GM12878 (cell line): ENCODE data around the gene ANO8. TPM values are rescaled to one million over a fixed set of nuclear protein-coding genes. Genes with fewer than 3 reads are reported as not detected.

Experiments used
- ATAC-seq: fragments of 200-7000 bp; cut with Tn5 transposase; 3 replicates; pipeline ENCODE4 v1.9.1; 2020; ENCODE audit warnings: mild to moderate bottlenecking, moderate library complexity
- BruUV-seq: library from RNA; stranded (reverse); fragments of 400-500 nt; replicated peaks from 2 replicates; lab custom pipeline; 2021; lab: Mats Ljungman, UMichigan
- CTCF ChIA-PET: fragments of 300-600 bp; sonication (Branson Sonifier 250); formaldehyde crosslinking; extraction: SDS; loops from one replicate; lab custom pipeline; 2021; ENCODE audit warnings: inconsistent platforms; lab: Yijun Ruan, JAX
- POLR2A ChIA-PET: fragments of 350-600 bp; formaldehyde crosslinking; extraction: SDS; loops from one replicate; lab custom pipeline; 2021; ENCODE audit warnings: inconsistent platforms; lab: Charles Lee
- RAD21 ChIA-PET: fragments of 300-600 bp; sonication (Branson Sonifier 250); formaldehyde crosslinking; loops from one replicate; lab custom pipeline; 2023; ENCODE audit warnings: antibody characterized with exemption; ENCODE audit not compliant: unreplicated experiment; lab: Charles Lee
- SMC1A ChIA-PET: fragments of 300-600 bp; sonication (Branson Sonifier 250); formaldehyde crosslinking; loops from one replicate; lab custom pipeline; 2023; ENCODE audit not compliant: unreplicated experiment, uncharacterized antibody; lab: Charles Lee
- DNase-seq: peaks from one replicate; pipeline ENCODE4 v3.0.0-alpha.2; 2011; ENCODE audit warnings: low read depth, low spot score
- FAIRE-seq: peaks from 3 replicates; lab custom pipeline; 2011; peaks lifted over from hg19 to GRCh38; lab: Jason Lieb, UNC
- H2AFZ ChIP-seq: 2 replicates; pipeline ENCODE4 v1.6.0; 2011; ENCODE audit warnings: low read depth, low read length, control low read depth; ENCODE audit not compliant: control insufficient read depth
- H3K27ac ChIP-seq: 2 replicates; pipeline ENCODE4 v1.5.1; 2011; ENCODE audit warnings: control low read depth; ENCODE audit not compliant: control insufficient read depth, insufficient read depth
- H3K27me3 ChIP-seq, 2 experiments: replicated peaks in 1 of 2; 2 replicates each; pipeline versions ENCODE4 v1.6.0 to v1.6.1; 2011; ENCODE audit warnings: low read length in 1 of 2; ENCODE audit not compliant: control insufficient read depth in 2 of 2, insufficient read depth in 2 of 2
- H3K36me3 ChIP-seq, 2 experiments: 2 replicates each; pipeline ENCODE4 v1.5.1; 2011; ENCODE audit warnings: low read length in 1 of 2; ENCODE audit not compliant: control insufficient read depth in 2 of 2, insufficient read depth in 2 of 2
- H3K4me1 ChIP-seq: 2 replicates; pipeline ENCODE4 v1.6.1; 2011; ENCODE audit warnings: mild to moderate bottlenecking, low read length, moderate library complexity, mixed read lengths; ENCODE audit not compliant: control insufficient read depth, insufficient read depth
- H3K4me2 ChIP-seq: 2 replicates; pipeline ENCODE4 v1.6.0; 2011; ENCODE audit warnings: control low read depth; ENCODE audit not compliant: control insufficient read depth, insufficient read depth
- H3K4me3 ChIP-seq: fragments of 200-600 bp; sonication (generic); 2 replicates; pipeline ENCODE4 v1.5.1; 2016
- H3K79me2 ChIP-seq: 2 replicates; pipeline ENCODE4 v1.6.0; 2011; ENCODE audit warnings: low read length; ENCODE audit not compliant: control insufficient read depth, insufficient read depth
- H3K9ac ChIP-seq: 2 replicates; pipeline ENCODE4 v1.8.0; 2011; ENCODE audit warnings: low read length, control low read depth, mixed read lengths; ENCODE audit not compliant: control insufficient read depth, insufficient read depth
- H3K9me3 ChIP-seq: replicated peaks from 3 replicates; pipeline ENCODE4 v1.5.1; 2011; ENCODE audit warnings: mild to moderate bottlenecking, low read length; ENCODE audit not compliant: control insufficient read depth, insufficient read depth
- H4K20me1 ChIP-seq: 2 replicates; pipeline ENCODE4 v1.6.0; 2011; ENCODE audit not compliant: control insufficient read depth, insufficient read depth
- CBFB ChIP-seq: IDR thresholded peaks from 2 replicates; pipeline ENCODE4 v1.6.1; 2016; ENCODE audit warnings: antibody characterized with exemption, low read depth
- FOS ChIP-seq: IDR thresholded peaks from 3 replicates; pipeline ENCODE4 v1.6.1; 2011; ENCODE audit warnings: borderline replicate concordance; ENCODE audit not compliant: insufficient read length; ENCODE audit errors: extremely low read depth
- IKZF1 ChIP-seq: fragments of 450-650 bp; conservative IDR thresholded peaks from 2 replicates; pipeline ENCODE4 v1.6.1; 2017; ENCODE audit warnings: antibody characterized with exemption, mild to moderate bottlenecking
- KLF5 ChIP-seq: fragments of 450-650 bp; IDR thresholded peaks from 2 replicates; pipeline ENCODE4 v1.6.1; 2014; ENCODE audit warnings: mild to moderate bottlenecking; ENCODE audit not compliant: partially characterized antibody
- NBN ChIP-seq: fragments of 450-650 bp; IDR thresholded peaks from 2 replicates; pipeline ENCODE4 v1.6.1; 2016
- NKRF ChIP-seq: fragments of 450-650 bp; conservative IDR thresholded peaks from 2 replicates; pipeline ENCODE4 v1.6.1; 2017; ENCODE audit warnings: mild to moderate bottlenecking, moderate library complexity
- NRF1 ChIP-seq: conservative IDR thresholded peaks from 2 replicates; pipeline ENCODE4 v1.6.1; 2011; ENCODE audit warnings: mild to moderate bottlenecking, low read depth, low read length, improper control_type of control experiment
- RUNX3 ChIP-seq: IDR thresholded peaks from 2 replicates; pipeline ENCODE4 v1.6.1; 2012; ENCODE audit warnings: low read length, inconsistent platforms
- SIN3A ChIP-seq: IDR thresholded peaks from 2 replicates; pipeline ENCODE4 v1.6.1; 2012; ENCODE audit warnings: low read depth, low read length, improper control_type of control experiment
- SMARCA5 ChIP-seq: fragments of 450-650 bp; IDR thresholded peaks from 2 replicates; pipeline ENCODE4 v1.6.1; 2017; ENCODE audit warnings: mild to moderate bottlenecking
- STAT1 ChIP-seq: fragments of 450-650 bp; conservative IDR thresholded peaks from 2 replicates; pipeline ENCODE4 v1.6.1; 2014; ENCODE audit warnings: antibody characterized with exemption, mild to moderate bottlenecking
- ZNF687 ChIP-seq: fragments of 450-650 bp; IDR thresholded peaks from 2 replicates; pipeline ENCODE4 v1.6.1; 2017; ENCODE audit warnings: mild to moderate bottlenecking, moderate library complexity
- WGBS: methylation state at CpG from one replicate; pipeline ENCODE4 v1.1.6; 2016; ENCODE audit warnings: low lambda C conversion rate; ENCODE audit not compliant: insufficient replicate concordance, insufficient coverage; ENCODE audit errors: missing lambda C conversion rate; 5-methylcytosine and 5-hydroxymethylcytosine counted together
- in situ Hi-C: fragments of 300-500 bp; cut with MboI; formaldehyde crosslinking; loops from 9 replicates; pipeline ENCODE4 v1.14.3; 2018; ENCODE audit warnings: mixed read lengths
- intact Hi-C: fragments of 100-400 bp; cut with micrococcal nuclease; formaldehyde crosslinking; loops from one replicate; pipeline ENCODE4 v1.14.2; 2022; ENCODE audit not compliant: unreplicated experiment
- polyA plus RNA-seq, 11 experiments: library from polyadenylated mRNA; depleted of rRNA in 4 of 11; unstranded in 6 of 11; stranded (reverse) in 5 of 11; fragments of >200 nt; fragmentation: Nextera tagmentation in 4 of 11; fragmentation: Illumina TruSeq in 1 of 11; extraction: Ambion mirVana in 4 of 11; extraction: Trizol in 1 of 11; gene quantifications; 1 replicate in 1 of 11; 2 replicates in 10 of 11; pipeline versions ENCODE4 v1.2.1 to v1.2.3, GENCODE V29; 2011 to 2016; ENCODE audit warnings: inconsistent platforms in 2 of 11, missing spikeins in 2 of 11, low read depth in 1 of 11
- total RNA-seq, 4 experiments: library from RNA; depleted of rRNA in 3 of 4; stranded (reverse); fragments of >200 nt in 3 of 4; fragmentation: Illumina TruSeq in 1 of 4; extraction: Trizol in 1 of 4; gene quantifications; 2 replicates each; pipeline versions ENCODE4 v1.2.1 to v1.2.3, GENCODE V29; 2013 to 2021
- TF ChIP-seq, protein P1 (sequence below): fragments of 450-650 bp; IDR thresholded peaks from 2 replicates; pipeline ENCODE4 v1.6.1; 2018; ENCODE audit warnings: mild to moderate bottlenecking, low read depth, moderate library complexity; ENCODE audit not compliant: partially characterized antibody

ANO8 gene
- total and polyA plus RNA-seq, 10 of the 15 experiments (the other 5 are each of a cell fraction or from before 2014, with no cell fraction given), result 0.04 to 6.7 (median 1.1) TPM

GRCh38 chr19:17281391-17282304 lies 53.0 kb downstream of the ANO8 start, which contains the start of gene ANKLE1:
Gene ANKLE1, plus strand, starts transcription at chr19:17281901. Its CDS starts 20 bp downstream, at chr19:17281921.
- H3K27ac ChIP-seq, result peak within 1 kb of the TSS; percentile 68
- ChIA-PET SMC1A (interaction anchor here (0.6 to 6.5 kb wide), 13 partner anchors 11 to 567 kb away, joined by 3 to 43 read pairs (median 4); partner anchors contain the start of genes BABAM1 and USHBP1), RAD21 (interaction anchor here (0.6 to 4.3 kb wide), 17 partner anchors 15 to 502 kb away, joined by 3 to 22 read pairs (median 4); partner anchors contain the start of genes BABAM1, DDA1, USE1 and USHBP1), POLR2A (interaction anchor here (0.6 to 3.2 kb wide), 10 partner anchors 14 to 997 kb away, joined by 3 to 16 read pairs (median 3); partner anchors contain the start of genes BABAM1, OCEL1 and USE1), CTCF (interaction anchor here (0.6 to 6.9 kb wide), 29 partner anchors 8 to 566 kb away, joined by 3 to 120 read pairs (median 4); partner anchors contain the start of genes ABHD8, BABAM1, MRPL34 and MYO9B)
- no peaks in the 10 kb centered on the region; the same call in 1 of the 2 replicates for H3K79me2 ChIP-seq
- H3K4me3 ChIP-seq, result peak within 1 kb of the TSS; percentile 85
- H3K36me3 ChIP-seq, result peaks cover 0 to 9% of the 10 kb centered on the region in 2 experiments; a peak in 3 of 4 replicates
- peak; percentile 32 for DNase-seq
- in situ Hi-C loops, result no loop called here
- peak; percentile 81 for ATAC-seq
- intact Hi-C loops, result loop anchor here (1.0 to 2.0 kb wide), 4 partner anchors 15 to 214 kb away; partner anchors contain the start of gene BABAM1
- FAIRE-seq, result peak; percentile 54
- peak within 1 kb of the TSS; percentile 92 for H3K4me2 ChIP-seq
- WGBS, result under 1% methylated on average over 55 of the region's 75 CpGs
- peak within 1 kb of the TSS; percentile 73 for H3K9ac ChIP-seq
- H4K20me1 ChIP-seq, result no peaks in the 10 kb centered on the region
- peaks cover 9% of the 10 kb centered on the region for H3K4me1 ChIP-seq
- H3K9me3 ChIP-seq, result no peaks in the 10 kb centered on the region
- H2AFZ ChIP-seq, result peak within 1 kb of the TSS; percentile 58
- H3K27me3 ChIP-seq, result no peaks in the 10 kb centered on the region
- BruUV-seq, result no TSS peak
- TF ChIP-seq SMARCA5, result peak; percentile 50; the same call in 1 of the 2 replicates
- TF ChIP-seq, protein P1, sequence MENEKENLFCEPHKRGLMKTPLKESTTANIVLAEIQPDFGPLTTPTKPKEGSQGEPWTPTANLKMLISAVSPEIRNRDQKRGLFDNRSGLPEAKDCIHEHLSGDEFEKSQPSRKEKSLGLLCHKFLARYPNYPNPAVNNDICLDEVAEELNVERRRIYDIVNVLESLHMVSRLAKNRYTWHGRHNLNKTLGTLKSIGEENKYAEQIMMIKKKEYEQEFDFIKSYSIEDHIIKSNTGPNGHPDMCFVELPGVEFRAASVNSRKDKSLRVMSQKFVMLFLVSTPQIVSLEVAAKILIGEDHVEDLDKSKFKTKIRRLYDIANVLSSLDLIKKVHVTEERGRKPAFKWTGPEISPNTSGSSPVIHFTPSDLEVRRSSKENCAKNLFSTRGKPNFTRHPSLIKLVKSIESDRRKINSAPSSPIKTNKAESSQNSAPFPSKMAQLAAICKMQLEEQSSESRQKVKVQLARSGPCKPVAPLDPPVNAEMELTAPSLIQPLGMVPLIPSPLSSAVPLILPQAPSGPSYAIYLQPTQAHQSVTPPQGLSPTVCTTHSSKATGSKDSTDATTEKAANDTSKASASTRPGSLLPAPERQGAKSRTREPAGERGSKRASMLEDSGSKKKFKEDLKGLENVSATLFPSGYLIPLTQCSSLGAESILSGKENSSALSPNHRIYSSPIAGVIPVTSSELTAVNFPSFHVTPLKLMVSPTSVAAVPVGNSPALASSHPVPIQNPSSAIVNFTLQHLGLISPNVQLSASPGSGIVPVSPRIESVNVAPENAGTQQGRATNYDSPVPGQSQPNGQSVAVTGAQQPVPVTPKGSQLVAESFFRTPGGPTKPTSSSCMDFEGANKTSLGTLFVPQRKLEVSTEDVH, result no peak
- TF ChIP-seq ZNF687, result peak; percentile 63
- peak; percentile 54 for TF ChIP-seq NKRF
- TF ChIP-seq IKZF1, result peak; percentile 56
- TF ChIP-seq STAT1, result no peak
- TF ChIP-seq CBFB, result no peak
- no peak for TF ChIP-seq RUNX3
- TF ChIP-seq NBN, result 0 out of 2 replicates have a peak, but pooled peaks have one; percentile 22
- TF ChIP-seq FOS, result no peak
- 0 out of 2 replicates have a peak, but pooled peaks have one; percentile 28 for TF ChIP-seq NRF1
- no peak for TF ChIP-seq SIN3A
- TF ChIP-seq KLF5, result peak; percentile 43
